ENCODE data around the gene GLDC. TPM values are rescaled to one million over a fixed set of nuclear protein-coding genes. Genes with fewer than 3 reads are reported as not detected.

Gene GLDC
- 0.94 and 11.5 TPM in 2 replicates for total RNA-seq

DNA sequence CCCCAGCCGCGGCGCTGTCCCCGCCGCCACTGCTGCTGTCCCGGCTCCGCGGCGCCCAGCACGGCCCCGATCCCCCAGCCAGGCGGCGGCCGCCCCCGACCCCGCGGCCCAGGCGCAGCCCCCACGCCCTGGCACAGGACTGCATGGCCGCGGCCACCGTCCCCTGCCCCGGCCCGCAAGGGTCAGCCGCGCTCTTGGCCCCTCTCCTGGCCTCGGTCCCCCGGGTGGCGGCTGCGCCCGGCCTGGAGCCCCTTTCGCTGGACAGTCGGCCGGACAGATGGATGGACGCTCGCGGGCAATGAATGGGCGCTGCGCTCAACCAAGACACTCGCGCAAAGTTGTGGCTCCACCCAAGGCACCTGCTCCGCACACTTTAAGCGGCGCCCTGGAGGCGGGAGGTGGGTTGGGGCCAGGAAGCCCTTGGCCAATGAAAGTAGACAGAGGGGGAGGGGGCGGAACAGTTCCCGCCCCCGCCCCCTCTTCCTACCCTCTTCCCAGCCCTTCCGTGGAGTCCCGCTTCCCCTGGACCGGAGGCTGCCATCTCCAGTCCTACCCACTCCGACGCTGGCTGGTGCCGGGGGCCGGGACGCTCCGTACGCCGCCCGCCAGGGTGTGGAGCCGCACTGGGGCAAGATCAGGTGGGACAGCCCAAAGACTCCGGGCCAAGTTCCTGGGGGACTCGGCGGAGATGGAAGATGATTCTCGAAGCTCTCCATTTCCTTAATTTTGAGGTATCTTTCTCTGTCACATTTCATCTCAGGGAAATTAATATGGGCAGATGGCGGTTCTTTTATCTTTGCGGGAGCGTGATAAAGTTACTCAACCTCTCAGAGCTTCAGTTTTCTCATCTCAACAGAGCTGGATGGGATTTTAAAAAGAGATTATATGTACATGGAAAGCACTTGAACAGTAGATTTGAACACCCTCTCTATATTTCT is at the start of gene GLDC:
Gene GLDC, minus strand, starts transcription at position 375 of the 938 bp plus-strand sequence. Its CDS starts 230 bp downstream, at position 145.

Other genes starting within 250 kb of the GLDC start
- gene UHRF2, start 232.5 kb downstream of the GLDC start, total RNA-seq: 36.2 and 49.4 TPM in 2 replicates
- gene KDM4C, start 112.2 kb upstream of the GLDC start, total RNA-seq: 7.4 and 15.7 TPM in 2 replicates